GM21717 (cell line): ENCODE data around the gene RTL1.

ENCODE experiments used
- ATAC-seq: cut with Tn5 transposase; IDR thresholded peaks from one replicate; pipeline ENCODE4 v1.9.1; 2021; ENCODE audit warnings: mild to moderate bottlenecking, moderate library complexity; ENCODE audit not compliant: unreplicated experiment

The RTL1 gene

GRCh38 chr14:100903672-100904185, at the start of gene RTL1:
Gene RTL1 (minus strand): TSS chr14:100903722. CDS start chr14:100884788, 18,934 bp downstream.
- ATAC-seq = no peak

GRCh38 chr14:100950024-100950423, 46.5 kb upstream of the RTL1 start:
- ATAC-seq = no peak

- ATAC-seq = no peak
Observed at GRCh38 chr14:100944052-100944451, 40.5 kb upstream of the RTL1 start.

GRCh38 chr14:100930270-100930669, 26.7 kb upstream of the RTL1 start:
- no peak for ATAC-seq

DNA sequence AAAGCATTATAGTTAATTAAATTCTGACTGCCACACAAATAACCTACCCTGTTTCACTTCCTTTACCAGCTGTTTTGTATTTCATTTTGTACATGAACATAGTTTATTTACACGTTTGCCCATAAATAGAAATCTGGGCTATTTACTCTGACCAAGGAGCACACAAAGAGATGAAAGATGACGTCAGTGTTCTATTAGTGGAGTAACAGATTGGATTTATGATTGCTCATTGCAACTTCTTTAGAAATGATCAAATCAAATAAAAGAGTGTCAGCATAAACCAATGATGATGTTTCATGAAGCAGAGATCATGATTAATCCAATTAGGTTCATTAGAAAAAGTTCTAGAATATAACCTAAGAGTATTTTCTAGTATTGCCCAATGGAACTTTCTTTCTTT, 12.0 kb upstream of the RTL1 start:
- no peak for ATAC-seq

DNA sequence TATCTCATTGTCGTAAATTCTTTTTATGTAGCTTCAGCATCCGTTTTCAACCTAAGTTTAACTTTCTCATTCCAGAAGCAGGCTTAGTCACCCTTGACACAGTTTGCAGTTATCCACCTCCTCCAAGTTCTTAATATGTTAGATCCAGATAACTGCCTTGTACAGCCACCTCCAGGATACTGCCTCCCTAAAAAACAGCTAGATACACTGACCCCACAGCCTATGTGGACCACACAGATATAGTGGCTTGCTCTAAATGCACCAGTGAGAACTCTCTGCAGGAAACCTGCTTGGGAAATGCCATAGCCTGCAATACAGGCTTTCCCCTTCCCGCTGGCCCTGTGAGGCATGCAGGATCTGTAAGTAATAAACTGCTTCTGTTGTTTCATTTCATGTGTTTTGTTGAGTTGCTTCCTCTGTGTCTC, 11.1 kb upstream of the RTL1 start:
- ATAC-seq = no peak

- ATAC-seq = no peak
Observed at GRCh38 chr14:100911665-100912316, 8.3 kb upstream of the RTL1 start.

GRCh38 chr14:100910888-100911664, 7.6 kb upstream of the RTL1 start:
- ATAC-seq = no peak

GRCh38 chr14:100909439-100909838, 5.9 kb upstream of the RTL1 start:
- ATAC-seq = no peak

DNA sequence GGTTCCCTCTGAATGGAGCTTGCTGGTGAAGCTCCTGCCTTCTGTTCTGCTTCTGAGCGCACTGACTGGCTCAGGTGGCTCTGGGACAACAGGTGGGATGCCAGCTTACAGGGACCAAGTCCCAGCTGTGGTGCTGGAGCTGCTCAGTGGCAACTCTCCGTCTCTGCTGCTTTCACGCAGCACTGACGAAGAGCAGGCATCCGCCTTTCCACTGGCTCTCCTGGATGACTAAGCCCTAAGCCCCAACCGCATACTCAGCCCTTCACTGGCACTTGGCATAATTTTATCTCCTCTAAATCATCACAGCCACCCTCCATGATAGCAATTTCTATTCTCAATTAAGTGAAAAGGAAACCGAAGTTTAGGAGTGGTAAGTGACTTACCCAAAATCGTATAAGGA, 3.7 kb upstream of the RTL1 start:
- no peak for ATAC-seq

- ATAC-seq = no peak
Observed at GRCh38 chr14:100906420-100906819, 2.9 kb upstream of the RTL1 start.

DNA sequence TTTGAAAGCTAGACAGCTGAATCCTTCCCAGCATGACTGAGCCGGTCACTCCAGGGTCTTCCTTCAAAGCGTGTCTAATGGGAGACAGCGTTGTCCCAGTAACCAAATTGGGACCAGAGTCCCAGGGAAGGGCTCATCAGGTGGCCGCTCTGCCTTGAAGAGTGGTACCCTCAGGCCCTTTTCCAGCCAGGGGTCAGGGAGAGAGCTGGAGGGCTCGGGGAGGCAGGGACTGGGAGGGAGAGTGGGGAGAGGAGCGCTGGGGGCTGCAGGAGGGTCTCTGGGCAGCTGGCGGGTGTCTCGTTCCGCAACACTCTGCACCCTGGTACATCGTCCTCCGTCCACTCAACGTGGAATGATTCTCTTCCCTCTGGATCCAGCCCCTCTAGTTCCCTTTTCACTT, 1.6 kb upstream of the RTL1 start:
- no peak for ATAC-seq

DNA sequence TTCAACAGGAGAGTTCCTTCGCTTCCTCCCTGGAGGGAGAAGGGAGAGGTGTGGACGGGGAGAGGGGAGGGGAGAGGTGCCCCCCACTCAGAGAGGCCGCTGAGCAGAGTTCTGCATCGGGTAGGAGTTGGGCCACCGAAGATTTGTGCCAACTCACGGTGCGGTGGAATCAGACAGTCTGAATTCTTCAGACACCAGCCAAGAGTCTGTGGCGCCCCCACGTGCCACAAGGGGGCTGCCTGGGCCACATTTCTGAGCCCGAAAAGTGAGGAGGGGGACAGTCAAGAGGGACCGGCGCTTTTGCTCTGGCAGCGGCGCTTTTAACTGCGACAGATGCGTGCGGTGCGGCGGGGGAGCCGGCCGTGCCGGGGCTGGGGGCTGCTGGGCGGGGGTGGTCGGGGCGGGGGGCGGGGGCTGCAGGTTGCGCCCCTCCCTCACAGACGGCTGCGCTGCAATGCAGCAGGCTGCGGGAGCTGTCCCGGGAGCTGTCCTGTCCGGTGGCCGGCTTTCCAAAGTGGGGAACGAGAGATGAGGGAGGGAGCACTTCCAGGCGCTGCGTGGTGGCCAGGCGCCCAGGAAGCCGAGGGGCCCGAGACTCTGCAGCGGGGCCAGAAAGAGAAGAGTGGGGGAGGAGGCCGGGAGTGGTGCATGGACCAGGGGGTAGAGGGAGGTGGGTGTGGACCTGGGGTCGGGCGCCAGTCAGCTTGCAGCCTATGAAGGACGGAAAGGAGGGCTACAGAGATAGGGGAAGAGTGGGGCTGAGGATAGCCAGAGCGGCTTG, 975 bp upstream of the RTL1 start:
- ATAC-seq = no peak

DNA sequence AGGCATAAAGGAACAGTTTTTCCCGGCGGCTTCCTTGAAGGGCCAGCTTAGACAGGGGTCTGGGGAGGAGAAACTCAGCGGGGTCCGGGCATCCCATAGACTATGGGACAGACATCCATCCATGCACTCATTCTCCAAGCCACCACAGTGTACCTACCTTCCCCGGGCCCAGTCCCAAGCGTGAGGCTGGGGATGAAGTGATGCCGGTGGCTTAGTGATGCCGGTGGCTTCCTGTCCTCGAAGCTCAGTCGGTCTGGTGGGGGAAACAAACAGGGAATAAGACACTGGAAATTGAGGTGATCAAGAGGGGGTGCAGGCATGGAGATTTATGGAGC, 421 bp downstream of the RTL1 start:
- ATAC-seq = no peak

GRCh38 chr14:100902295-100903133, 1.0 kb downstream of the RTL1 start:
- ATAC-seq = no peak

GRCh38 chr14:100901391-100902183, 1.9 kb downstream of the RTL1 start:
- ATAC-seq = no peak

DNA sequence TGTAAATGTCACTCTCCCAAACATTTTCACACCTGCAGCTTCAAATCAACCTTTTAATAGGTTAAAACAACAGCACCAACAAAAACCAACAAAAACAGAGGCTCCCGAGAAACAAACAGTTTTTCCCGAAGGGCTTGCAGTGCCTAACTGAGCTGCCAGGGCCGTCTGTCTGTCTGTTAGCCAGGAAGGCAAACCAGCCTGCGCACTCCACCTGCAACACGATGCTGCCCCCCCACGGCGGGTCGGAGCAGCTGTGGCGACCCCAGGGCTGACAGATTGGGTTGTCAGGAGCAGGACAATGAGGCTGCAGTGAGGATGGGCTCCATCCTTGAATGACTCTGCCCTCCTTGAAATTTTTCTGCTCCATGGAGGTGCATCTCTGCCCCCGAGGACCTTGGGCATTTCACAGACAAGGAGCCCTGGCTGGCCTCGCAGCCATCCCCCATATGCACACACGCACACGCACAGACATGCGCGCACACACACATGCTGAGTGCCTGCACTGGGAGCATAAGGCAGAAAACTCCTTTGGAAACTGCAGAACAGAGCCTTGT, 2.6 kb downstream of the RTL1 start:
- ATAC-seq = no peak

DNA sequence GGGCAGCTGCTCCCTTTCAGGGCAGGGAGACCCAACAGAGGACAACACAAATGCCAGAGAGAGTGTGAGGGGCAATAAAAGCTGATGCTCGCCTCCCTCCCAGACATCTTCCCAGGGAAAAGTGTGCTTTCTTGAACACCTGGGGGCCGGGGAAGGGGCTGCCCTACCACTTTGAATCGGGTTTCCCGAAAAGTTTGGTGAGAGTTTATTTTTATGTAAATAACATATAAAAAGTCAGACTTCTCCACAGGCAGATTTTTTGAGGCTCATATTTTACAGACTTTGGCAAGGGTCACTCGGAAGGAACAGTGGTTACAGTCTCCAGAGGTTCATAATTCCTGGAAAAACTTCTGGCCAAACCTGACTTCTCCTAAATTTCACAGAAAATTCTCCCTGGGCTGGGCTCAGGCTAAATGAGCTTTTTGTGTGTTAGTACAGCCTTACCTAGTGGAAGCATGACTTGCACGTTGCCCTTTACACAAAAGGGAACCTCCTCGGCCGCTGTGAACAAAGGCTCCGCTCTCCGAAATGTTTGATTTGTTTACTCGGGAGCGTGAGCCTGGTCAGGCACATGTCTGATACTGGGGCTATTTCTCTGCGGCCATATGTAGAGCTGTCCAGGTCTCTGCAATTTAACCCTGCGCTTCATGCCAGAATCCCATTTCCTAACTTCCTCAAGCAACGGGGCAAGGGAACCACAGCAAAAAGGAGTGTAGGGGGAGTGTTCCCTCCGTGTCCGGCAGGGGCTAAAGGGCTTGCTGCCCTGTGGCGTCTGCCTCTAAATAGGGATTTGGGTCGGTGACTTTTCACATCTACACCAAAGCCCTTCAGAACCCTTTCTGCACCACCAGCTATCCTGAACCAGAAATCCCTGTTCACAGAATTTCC, 3.4 kb downstream of the RTL1 start:
- ATAC-seq = no peak
